MM.1S (cell line): Measurements from ENCODE around the gene NAT10.

Source experiments
- EZH2 ChIP-seq: fragments of 300-600 bp; sonication (generic); optimal IDR thresholded peaks from 2 replicates; pipeline ENCODE3; 2017; ENCODE audit warnings: low read depth, mild to moderate bottlenecking, antibody characterized with exemption, low read length, mixed read lengths
- TF ChIP-seq, protein P1 (sequence below): fragments of 300-600 bp; sonication (generic); IDR thresholded peaks from 2 replicates; pipeline ENCODE4 v1.5.1; 2016; ENCODE audit warnings: antibody characterized with exemption, low read length, mixed read lengths

DNA sequence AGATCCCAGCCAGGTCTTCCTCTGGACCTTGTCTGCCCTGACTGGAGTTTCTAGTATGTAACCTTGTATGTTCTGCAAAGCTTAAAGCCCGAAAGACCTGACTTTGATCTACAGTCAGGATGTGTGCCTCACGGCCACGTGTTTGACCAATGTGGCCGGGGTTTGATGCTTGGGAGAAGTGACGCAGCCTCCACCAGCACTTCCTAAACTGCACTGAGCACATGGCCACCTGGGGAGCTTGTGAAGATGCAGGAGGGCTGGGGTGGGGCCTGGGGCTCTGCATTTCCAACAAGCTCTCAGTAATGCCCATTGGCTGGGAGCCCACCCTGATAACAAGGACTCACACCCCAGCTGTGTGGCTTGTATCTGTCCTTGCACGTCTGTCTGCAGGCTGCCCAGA, 53.2 kb downstream of the NAT10 start:
- TF ChIP-seq, protein P1, sequence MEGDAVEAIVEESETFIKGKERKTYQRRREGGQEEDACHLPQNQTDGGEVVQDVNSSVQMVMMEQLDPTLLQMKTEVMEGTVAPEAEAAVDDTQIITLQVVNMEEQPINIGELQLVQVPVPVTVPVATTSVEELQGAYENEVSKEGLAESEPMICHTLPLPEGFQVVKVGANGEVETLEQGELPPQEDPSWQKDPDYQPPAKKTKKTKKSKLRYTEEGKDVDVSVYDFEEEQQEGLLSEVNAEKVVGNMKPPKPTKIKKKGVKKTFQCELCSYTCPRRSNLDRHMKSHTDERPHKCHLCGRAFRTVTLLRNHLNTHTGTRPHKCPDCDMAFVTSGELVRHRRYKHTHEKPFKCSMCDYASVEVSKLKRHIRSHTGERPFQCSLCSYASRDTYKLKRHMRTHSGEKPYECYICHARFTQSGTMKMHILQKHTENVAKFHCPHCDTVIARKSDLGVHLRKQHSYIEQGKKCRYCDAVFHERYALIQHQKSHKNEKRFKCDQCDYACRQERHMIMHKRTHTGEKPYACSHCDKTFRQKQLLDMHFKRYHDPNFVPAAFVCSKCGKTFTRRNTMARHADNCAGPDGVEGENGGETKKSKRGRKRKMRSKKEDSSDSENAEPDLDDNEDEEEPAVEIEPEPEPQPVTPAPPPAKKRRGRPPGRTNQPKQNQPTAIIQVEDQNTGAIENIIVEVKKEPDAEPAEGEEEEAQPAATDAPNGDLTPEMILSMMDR: no peak
- no peak for TF ChIP-seq EZH2
